ENCODE measurements around the gene RBMS1. TPM values are rescaled to one million over a fixed set of nuclear protein-coding genes. Genes with fewer than 3 reads are reported as not detected.
A peak's percentile ranks its signal among the peaks of the same experiment; 100 is the strongest.

Gene RBMS1
- total RNA-seq, 1 donor from 2014 or later, result 148 TPM

DNA sequence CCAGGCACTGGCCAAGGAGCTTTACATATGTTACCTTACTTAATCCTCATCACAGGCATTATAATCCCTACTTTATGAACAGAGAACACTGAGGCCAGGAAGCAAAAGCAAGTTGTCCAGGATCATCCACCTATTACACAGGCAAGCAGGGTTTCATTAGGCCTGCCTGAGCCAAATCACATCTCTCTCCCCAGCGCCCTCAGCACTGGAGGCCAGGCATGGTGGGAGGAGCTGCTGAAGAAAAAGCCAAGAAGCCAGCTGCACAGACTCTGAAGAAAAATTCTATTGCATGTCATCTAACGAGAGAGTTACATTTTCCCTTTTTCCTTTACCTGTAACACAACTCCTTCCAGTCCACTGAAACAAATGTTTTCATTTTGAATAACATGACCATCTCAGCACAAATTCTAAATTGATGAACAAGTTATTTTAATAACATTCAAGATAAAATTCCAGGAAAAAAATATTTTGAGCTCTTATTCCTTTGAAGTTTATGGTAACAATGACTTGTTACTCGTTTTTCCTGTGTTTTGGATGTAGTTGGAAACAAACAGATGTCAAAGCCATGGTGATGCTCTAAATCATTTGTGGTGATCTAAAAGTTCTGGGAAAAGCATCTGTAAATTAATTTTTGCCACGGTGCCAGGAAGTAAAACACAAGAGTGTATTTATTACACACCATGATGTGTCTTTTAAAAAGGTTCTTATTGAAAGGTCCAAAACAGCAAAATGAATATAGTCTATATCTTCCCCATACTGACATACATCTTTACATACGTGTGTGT lies 154.5 kb downstream of the RBMS1 start:
- no peaks in the 10 kb centered on the region for H3K36me3 ChIP-seq (ENCODE audit: insufficient read depth, low read length)
- DNase-seq (ENCODE audit: low read depth), result peak; percentile 26
- Mint-ChIP-seq H3K4me1 (ENCODE audit: low read depth, unreplicated experiment) (peaks cover 51% of the 10 kb centered on the region), H3K36me3 (ENCODE audit: low read depth, unreplicated experiment) (peaks cover 4% of the 10 kb centered on the region), H3K27ac (ENCODE audit: unreplicated experiment) (no peak overlapping the region), H3K9me3 (ENCODE audit: unreplicated experiment) (no peaks in the 10 kb centered on the region), H3K27me3 (ENCODE audit: low read depth, unreplicated experiment) (no peaks in the 10 kb centered on the region), H3K4me3 (ENCODE audit: unreplicated experiment) (no peak overlapping the region)
- H3K9me3 ChIP-seq (ENCODE audit: insufficient read depth, low read depth, low read length), result no peaks in the 10 kb centered on the region
- peak; percentile 20 for FAIRE-seq
- peaks cover 98% of the 10 kb centered on the region for H3K79me2 ChIP-seq (ENCODE audit: insufficient read depth, low read length)
- no peak overlapping the region for H3K4me3 ChIP-seq (ENCODE audit: insufficient read depth, low read depth, low read length)
- no peak overlapping the region for H2AFZ ChIP-seq (ENCODE audit: low read depth, low read length)
- H3K9ac ChIP-seq (ENCODE audit: low read length), result no peak overlapping the region
- peaks cover 72% of the 10 kb centered on the region for H4K20me1 ChIP-seq (ENCODE audit: insufficient read depth, low read length)
- H3K4me2 ChIP-seq (ENCODE audit: low read length), result no peak overlapping the region
- H3K4me1 ChIP-seq (ENCODE audit: insufficient read depth, low read length), result peaks cover 4% of the 10 kb centered on the region
- H3K27ac ChIP-seq (ENCODE audit: low read depth, low read length), result no peak overlapping the region
- no peak for TF ChIP-seq EZH2 (IDR thresholded peaks at IDR 0.05; ENCODE audit: insufficient read depth, low read length)
- TF ChIP-seq, protein P1, sequence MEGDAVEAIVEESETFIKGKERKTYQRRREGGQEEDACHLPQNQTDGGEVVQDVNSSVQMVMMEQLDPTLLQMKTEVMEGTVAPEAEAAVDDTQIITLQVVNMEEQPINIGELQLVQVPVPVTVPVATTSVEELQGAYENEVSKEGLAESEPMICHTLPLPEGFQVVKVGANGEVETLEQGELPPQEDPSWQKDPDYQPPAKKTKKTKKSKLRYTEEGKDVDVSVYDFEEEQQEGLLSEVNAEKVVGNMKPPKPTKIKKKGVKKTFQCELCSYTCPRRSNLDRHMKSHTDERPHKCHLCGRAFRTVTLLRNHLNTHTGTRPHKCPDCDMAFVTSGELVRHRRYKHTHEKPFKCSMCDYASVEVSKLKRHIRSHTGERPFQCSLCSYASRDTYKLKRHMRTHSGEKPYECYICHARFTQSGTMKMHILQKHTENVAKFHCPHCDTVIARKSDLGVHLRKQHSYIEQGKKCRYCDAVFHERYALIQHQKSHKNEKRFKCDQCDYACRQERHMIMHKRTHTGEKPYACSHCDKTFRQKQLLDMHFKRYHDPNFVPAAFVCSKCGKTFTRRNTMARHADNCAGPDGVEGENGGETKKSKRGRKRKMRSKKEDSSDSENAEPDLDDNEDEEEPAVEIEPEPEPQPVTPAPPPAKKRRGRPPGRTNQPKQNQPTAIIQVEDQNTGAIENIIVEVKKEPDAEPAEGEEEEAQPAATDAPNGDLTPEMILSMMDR (IDR thresholded peaks at IDR 0.05; ENCODE audit: insufficient read depth, low read depth, low read length), result no peak
- no peaks in the 10 kb centered on the region for H3K27me3 ChIP-seq (ENCODE audit: insufficient read depth, low read length)

DNA sequence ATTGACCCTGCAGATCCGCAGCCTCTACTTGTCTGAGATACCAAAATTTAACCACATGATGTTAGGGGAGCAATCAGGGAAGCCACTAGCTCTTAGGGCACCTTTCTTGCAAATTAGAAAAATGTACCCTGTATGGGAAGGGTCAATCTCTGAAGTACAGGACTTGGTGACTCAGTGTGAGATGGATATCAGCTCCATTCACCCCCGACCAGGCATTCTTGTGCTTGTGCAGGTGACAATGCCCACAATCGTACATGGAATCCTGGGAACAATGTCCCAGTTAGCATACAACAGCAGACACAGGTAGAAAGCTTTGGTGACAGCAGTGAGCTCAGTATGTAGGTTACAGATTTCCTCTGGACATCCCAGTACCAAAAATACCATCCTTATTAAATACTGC lies 155.9 kb downstream of the RBMS1 start:
- Histone ChIP-seq H3K9ac (ENCODE audit: low read length) (no peak overlapping the region), H3K4me3 (ENCODE audit: insufficient read depth, low read depth, low read length) (no peak overlapping the region), H3K36me3 (ENCODE audit: insufficient read depth, low read length) (no peaks in the 10 kb centered on the region), H3K9me3 (ENCODE audit: insufficient read depth, low read depth, low read length) (no peaks in the 10 kb centered on the region), H3K79me2 (ENCODE audit: insufficient read depth, low read length) (peaks cover 98% of the 10 kb centered on the region), H3K4me2 (ENCODE audit: low read length) (no peak overlapping the region), H3K27ac (ENCODE audit: low read depth, low read length) (no peak overlapping the region), H3K27me3 (ENCODE audit: insufficient read depth, low read length) (no peaks in the 10 kb centered on the region), H3K4me1 (ENCODE audit: insufficient read depth, low read length) (peaks cover 4% of the 10 kb centered on the region), H4K20me1 (ENCODE audit: insufficient read depth, low read length) (peaks cover 78% of the 10 kb centered on the region), H2AFZ (ENCODE audit: low read depth, low read length) (no peak overlapping the region)
- no peak for TF ChIP-seq EZH2 (IDR thresholded peaks at IDR 0.05; ENCODE audit: insufficient read depth, low read length)
- TF ChIP-seq, protein P1 (IDR thresholded peaks at IDR 0.05; ENCODE audit: insufficient read depth, low read depth, low read length), result no peak
- Mint-ChIP-seq H3K4me1 (ENCODE audit: low read depth, unreplicated experiment) (peaks cover 58% of the 10 kb centered on the region), H3K4me3 (ENCODE audit: unreplicated experiment) (no peak overlapping the region), H3K27me3 (ENCODE audit: low read depth, unreplicated experiment) (no peaks in the 10 kb centered on the region), H3K36me3 (ENCODE audit: low read depth, unreplicated experiment) (peaks cover 2% of the 10 kb centered on the region), H3K27ac (ENCODE audit: unreplicated experiment) (no peak overlapping the region), H3K9me3 (ENCODE audit: unreplicated experiment) (no peaks in the 10 kb centered on the region)
- FAIRE-seq (no peak), DNase-seq (ENCODE audit: low read depth) (no peak)

DNA sequence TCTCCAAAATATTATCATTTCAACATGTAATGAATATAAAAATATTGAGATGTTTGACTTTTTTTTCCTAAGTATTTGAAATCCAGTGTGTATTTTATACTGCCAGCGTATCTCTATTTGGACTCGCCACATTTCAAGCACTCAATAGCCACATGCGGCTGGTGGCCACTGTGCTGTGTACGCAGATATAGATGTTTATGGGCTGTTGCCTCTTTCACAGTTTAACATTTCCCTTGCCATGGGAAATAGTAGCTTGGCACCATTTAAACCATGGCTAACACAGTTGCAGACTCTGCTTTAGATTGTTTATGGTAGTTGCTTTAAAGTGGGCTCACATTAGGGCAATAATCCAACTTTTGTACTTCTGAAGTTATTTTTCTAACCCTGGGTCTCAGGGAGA lies 157.0 kb downstream of the RBMS1 start:
- Histone ChIP-seq H3K9me3 (ENCODE audit: insufficient read depth, low read depth, low read length) (no peaks in the 10 kb centered on the region), H3K9ac (ENCODE audit: low read length) (no peak overlapping the region), H3K27ac (ENCODE audit: low read depth, low read length) (no peak overlapping the region), H2AFZ (ENCODE audit: low read depth, low read length) (no peak overlapping the region), H3K36me3 (ENCODE audit: insufficient read depth, low read length) (no peaks in the 10 kb centered on the region), H3K27me3 (ENCODE audit: insufficient read depth, low read length) (no peaks in the 10 kb centered on the region), H4K20me1 (ENCODE audit: insufficient read depth, low read length) (peaks cover 83% of the 10 kb centered on the region), H3K4me3 (ENCODE audit: insufficient read depth, low read depth, low read length) (no peak overlapping the region), H3K4me2 (ENCODE audit: low read length) (no peak overlapping the region), H3K4me1 (ENCODE audit: insufficient read depth, low read length) (peaks cover 7% of the 10 kb centered on the region), H3K79me2 (ENCODE audit: insufficient read depth, low read length) (peaks cover 99% of the 10 kb centered on the region)
- Mint-ChIP-seq H3K27me3 (ENCODE audit: low read depth, unreplicated experiment) (no peaks in the 10 kb centered on the region), H3K4me3 (ENCODE audit: unreplicated experiment) (no peak overlapping the region), H3K4me1 (ENCODE audit: low read depth, unreplicated experiment) (peaks cover 63% of the 10 kb centered on the region), H3K27ac (ENCODE audit: unreplicated experiment) (no peak overlapping the region), H3K36me3 (ENCODE audit: low read depth, unreplicated experiment) (no peaks in the 10 kb centered on the region), H3K9me3 (ENCODE audit: unreplicated experiment) (no peaks in the 10 kb centered on the region)
- TF ChIP-seq EZH2 (IDR thresholded peaks at IDR 0.05; ENCODE audit: insufficient read depth, low read length), result no peak
- TF ChIP-seq, protein P1 (IDR thresholded peaks at IDR 0.05; ENCODE audit: insufficient read depth, low read depth, low read length), result no peak
- FAIRE-seq (no peak), DNase-seq (ENCODE audit: low read depth) (no peak)
